T-helper 1 cell treated with Interleukin-12 subunit alpha and Interleukin-12 subunit beta and Interleukin-4 antibody, amounts not matched to agents 30 μg/mL and 1 μg/mL, for 36 hours (primary cell): ENCODE data around the gene FAM222A.

ENCODE experiments used
- H3K27ac Mint-ChIP-seq: one replicate; pipeline ENCODE4 v1.8.0; 2021; ENCODE audit warnings: mild to moderate bottlenecking, mixed read lengths
- H3K27me3 Mint-ChIP-seq: one replicate; pipeline ENCODE4 v1.8.0; 2021; ENCODE audit warnings: low read depth, mixed read lengths
- H3K36me3 Mint-ChIP-seq: one replicate; pipeline ENCODE4 v1.8.0; 2021; ENCODE audit warnings: low read depth, mixed read lengths
- H3K4me1 Mint-ChIP-seq: one replicate; pipeline ENCODE4 v1.8.0; 2021; ENCODE audit warnings: low read depth, mixed read lengths
- H3K4me3 Mint-ChIP-seq: one replicate; pipeline ENCODE4 v1.8.0; 2021; ENCODE audit warnings: mild to moderate bottlenecking, moderate library complexity, mixed read lengths
- H3K9me3 Mint-ChIP-seq: one replicate; pipeline ENCODE4 v1.8.0; 2021; ENCODE audit warnings: mixed read lengths

FAM222A gene

GRCh38 chr12:109701064-109701463, 12.6 kb upstream of the FAM222A start:
- no peaks in the 10 kb centered on the region for H3K36me3 Mint-ChIP-seq
- no peak overlapping the region for H3K4me3 Mint-ChIP-seq
- H3K27me3 Mint-ChIP-seq, result peaks cover 5% of the 10 kb centered on the region
- H3K9me3 Mint-ChIP-seq, result no peaks in the 10 kb centered on the region
- no peaks in the 10 kb centered on the region for H3K4me1 Mint-ChIP-seq
- H3K27ac Mint-ChIP-seq, result no peak overlapping the region

GRCh38 chr12:109702111-109702841, 11.3 kb upstream of the FAM222A start:
- no peak overlapping the region for H3K27ac Mint-ChIP-seq
- peaks cover 5% of the 10 kb centered on the region for H3K27me3 Mint-ChIP-seq
- H3K36me3 Mint-ChIP-seq, result no peaks in the 10 kb centered on the region
- H3K9me3 Mint-ChIP-seq, result no peaks in the 10 kb centered on the region
- H3K4me3 Mint-ChIP-seq, result no peak overlapping the region
- no peaks in the 10 kb centered on the region for H3K4me1 Mint-ChIP-seq

GRCh38 chr12:109703684-109704083, 9.9 kb upstream of the FAM222A start:
- H3K4me1 Mint-ChIP-seq, result no peaks in the 10 kb centered on the region
- H3K27ac Mint-ChIP-seq, result no peak overlapping the region
- H3K27me3 Mint-ChIP-seq, result peaks cover 5% of the 10 kb centered on the region
- H3K36me3 Mint-ChIP-seq, result no peaks in the 10 kb centered on the region
- H3K9me3 Mint-ChIP-seq, result no peaks in the 10 kb centered on the region
- H3K4me3 Mint-ChIP-seq, result no peak overlapping the region

- peaks cover 5% of the 10 kb centered on the region for H3K27me3 Mint-ChIP-seq
- no peaks in the 10 kb centered on the region for H3K36me3 Mint-ChIP-seq
- no peak overlapping the region for H3K27ac Mint-ChIP-seq
- no peaks in the 10 kb centered on the region for H3K9me3 Mint-ChIP-seq
- H3K4me3 Mint-ChIP-seq, result no peak overlapping the region
- no peaks in the 10 kb centered on the region for H3K4me1 Mint-ChIP-seq
Measured at GRCh38 chr12:109704371-109705098, 9.1 kb upstream of the FAM222A start.

- H3K36me3 Mint-ChIP-seq, result no peaks in the 10 kb centered on the region
- no peak overlapping the region for H3K27ac Mint-ChIP-seq
- H3K9me3 Mint-ChIP-seq, result no peaks in the 10 kb centered on the region
- no peak overlapping the region for H3K4me3 Mint-ChIP-seq
- H3K27me3 Mint-ChIP-seq, result peaks cover 11% of the 10 kb centered on the region
- H3K4me1 Mint-ChIP-seq, result no peaks in the 10 kb centered on the region
Measured at GRCh38 chr12:109705291-109705690, 8.3 kb upstream of the FAM222A start.

GRCh38 chr12:109706398-109706746, 7.3 kb upstream of the FAM222A start:
- Mint-ChIP-seq H3K4me1 (no peaks in the 10 kb centered on the region), H3K36me3 (no peaks in the 10 kb centered on the region), H3K4me3 (no peak overlapping the region), H3K27me3 (peaks cover 21% of the 10 kb centered on the region), H3K27ac (no peak overlapping the region), H3K9me3 (no peaks in the 10 kb centered on the region)

- Mint-ChIP-seq H3K4me3 (no peak overlapping the region), H3K4me1 (no peaks in the 10 kb centered on the region), H3K36me3 (no peaks in the 10 kb centered on the region)
Measured at GRCh38 chr12:109706747-109707469, 6.7 kb upstream of the FAM222A start.

GRCh38 chr12:109707470-109707821, 6.2 kb upstream of the FAM222A start:
- no peak overlapping the region for H3K4me3 Mint-ChIP-seq
- H3K9me3 Mint-ChIP-seq, result no peaks in the 10 kb centered on the region
- peaks cover 27% of the 10 kb centered on the region for H3K27me3 Mint-ChIP-seq
- H3K4me1 Mint-ChIP-seq, result no peaks in the 10 kb centered on the region
- no peak overlapping the region for H3K27ac Mint-ChIP-seq
- H3K36me3 Mint-ChIP-seq, result no peaks in the 10 kb centered on the region

More at GRCh38 chr12:109706747-109707469, 6.7 kb upstream of the FAM222A start:
- no peaks in the 10 kb centered on the region for H3K9me3 Mint-ChIP-seq
- no peak overlapping the region for H3K27ac Mint-ChIP-seq
- H3K27me3 Mint-ChIP-seq, result peaks cover 26% of the 10 kb centered on the region

- H3K27me3 Mint-ChIP-seq, result peaks cover 33% of the 10 kb centered on the region
- no peaks in the 10 kb centered on the region for H3K9me3 Mint-ChIP-seq
- H3K4me3 Mint-ChIP-seq, result no peak overlapping the region
- H3K27ac Mint-ChIP-seq, result no peak overlapping the region
- no peaks in the 10 kb centered on the region for H3K36me3 Mint-ChIP-seq
- no peaks in the 10 kb centered on the region for H3K4me1 Mint-ChIP-seq
Measured at GRCh38 chr12:109708939-109709338, 4.7 kb upstream of the FAM222A start.

- no peaks in the 10 kb centered on the region for H3K9me3 Mint-ChIP-seq
- peaks cover 33% of the 10 kb centered on the region for H3K27me3 Mint-ChIP-seq
Measured at GRCh38 chr12:109709401-109709991, 4.1 kb upstream of the FAM222A start.

GRCh38 chr12:109710205-109710746, 3.3 kb upstream of the FAM222A start:
- no peak overlapping the region for H3K4me3 Mint-ChIP-seq
- no peaks in the 10 kb centered on the region for H3K9me3 Mint-ChIP-seq
- no peaks in the 10 kb centered on the region for H3K4me1 Mint-ChIP-seq
- peaks cover 39% of the 10 kb centered on the region for H3K27me3 Mint-ChIP-seq
- H3K36me3 Mint-ChIP-seq, result no peaks in the 10 kb centered on the region
- H3K27ac Mint-ChIP-seq, result no peak overlapping the region

More at GRCh38 chr12:109709401-109709991, 4.1 kb upstream of the FAM222A start:
- Mint-ChIP-seq H3K4me3 (no peak overlapping the region), H3K27ac (no peak overlapping the region), H3K4me1 (no peaks in the 10 kb centered on the region), H3K36me3 (no peaks in the 10 kb centered on the region)

GRCh38 chr12:109710747-109711595, 2.7 kb upstream of the FAM222A start:
- Mint-ChIP-seq H3K4me1 (no peaks in the 10 kb centered on the region), H3K9me3 (no peaks in the 10 kb centered on the region), H3K36me3 (no peaks in the 10 kb centered on the region), H3K27me3 (peaks cover 45% of the 10 kb centered on the region), H3K27ac (no peak overlapping the region), H3K4me3 (no peak overlapping the region)

- Mint-ChIP-seq H3K27me3 (peaks cover 54% of the 10 kb centered on the region), H3K4me1 (no peaks in the 10 kb centered on the region), H3K4me3 (no peak overlapping the region), H3K9me3 (no peaks in the 10 kb centered on the region), H3K27ac (no peak overlapping the region), H3K36me3 (no peaks in the 10 kb centered on the region)
Measured at GRCh38 chr12:109711596-109712461, 1.8 kb upstream of the FAM222A start.
